Right lung (tissue), 10 donors: Measurements from ENCODE around the gene ZNF607. TPM values are rescaled to one million over a fixed set of nuclear protein-coding genes. Genes with fewer than 3 reads are reported as not detected.
"Not testable (repeated sequence)": the region's sequence is repeated elsewhere in the genome, so short reads cannot be mapped to it uniquely, and the experiment has no call there.

Experiments
- DNase-seq, 2 donors: peaks; one replicate each; pipeline ENCODE4 v3.0.0-alpha.2; 2013
- long read RNA-seq, 8 donors: transcript quantifications; one replicate each; lab custom pipeline, GENCODE V29; 2026
- polyA plus RNA-seq, 5 donors: library from polyadenylated mRNA; unstranded; fragments of 120-200 nt; gene quantifications; one replicate each; pipeline versions ENCODE4 v1.2.1 to v1.2.3, GENCODE V29; 2013; ENCODE audit warnings: inconsistent platforms in 1 of 5, low replicate concordance in 1 of 5; ENCODE audit not compliant: insufficient read length in 5 of 5, insufficient read depth in 1 of 5

ZNF607 gene
- polyA plus RNA-seq: 10 to 100 TPM in 4 of 5 donors, 1 to 10 TPM in 1; 9.4 to 14.1 (median 11.7) TPM
- long read RNA-seq, donor 1: 0 reads
- long read RNA-seq, donor 2: 0 reads
- long read RNA-seq, donor 3, partial matches to known transcripts: 0 of 1 reads
- long read RNA-seq, donor 3, other reads (novel, unspliced or antisense): 0 of 1 reads
- long read RNA-seq, donor 4, full-length matches to known transcripts: 1 of 1 reads
- long read RNA-seq, donor 4, partial matches to known transcripts: 0 of 1 reads
- long read RNA-seq, donor 4, other reads (novel, unspliced or antisense): 0 of 1 reads
- long read RNA-seq, donor 5: 0 reads
- long read RNA-seq, donor 6, partial matches to known transcripts: 0 of 2 reads
- long read RNA-seq, donor 6, other reads (novel, unspliced or antisense): 0 of 2 reads
- long read RNA-seq, donor 7: 0 reads
- long read RNA-seq, donor 8, partial matches to known transcripts: 0 of 1 reads
- long read RNA-seq, donor 8, other reads (novel, unspliced or antisense): 0 of 1 reads

- peak; percentile 91 to 92 for DNase-seq
Observed at GRCh38 chr19:37719111-37719926, at the start of gene ZNF607. Gene ZNF607, minus strand, starts transcription at chr19:37719761. Its CDS starts 8,143 bp downstream, at chr19:37711618.

GRCh38 chr19:37763488-37763887 is 43.9 kb upstream of the ZNF607 start:
- DNase-seq: no peak

- DNase-seq: not testable (repeated sequence)
Observed at GRCh38 chr19:37757683-37758082, 38.1 kb upstream of the ZNF607 start.

- no peak for DNase-seq
Observed at GRCh38 chr19:37738371-37738770, 18.8 kb upstream of the ZNF607 start.

GRCh38 chr19:37725181-37725580 is 5.6 kb upstream of the ZNF607 start:
- no peak for DNase-seq

GRCh38 chr19:37719927-37720265 is 335 bp upstream of the ZNF607 start:
- DNase-seq: no peak

- DNase-seq: no peak
Observed at GRCh38 chr19:37718304-37718703, 1.3 kb downstream of the ZNF607 start.

GRCh38 chr19:37716140-37716539 is 3.4 kb downstream of the ZNF607 start:
- DNase-seq: no peak

GRCh38 chr19:37706052-37706605 is 13.4 kb downstream of the ZNF607 start:
- no peak for DNase-seq

GRCh38 chr19:37699057-37699456 is 20.5 kb downstream of the ZNF607 start:
- no peak for DNase-seq

GRCh38 chr19:37698216-37698615 is 21.3 kb downstream of the ZNF607 start:
- DNase-seq: no peak

GRCh38 chr19:37695144-37695899 is 24.2 kb downstream of the ZNF607 start:
- DNase-seq: no peak

- peak; percentile 16 to 44 for DNase-seq
Observed at GRCh38 chr19:37692956-37693620, 26.5 kb downstream of the ZNF607 start.

GRCh38 chr19:37691881-37692504 is 27.6 kb downstream of the ZNF607 start:
- DNase-seq: peak; percentile 91 to 92

- no peak for DNase-seq
Observed at GRCh38 chr19:37683520-37683919, 36.0 kb downstream of the ZNF607 start.

- DNase-seq: no peak
Observed at GRCh38 chr19:37669450-37669914, 50.1 kb downstream of the ZNF607 start.

GRCh38 chr19:37657157-37657556 is 62.4 kb downstream of the ZNF607 start:
- not testable (repeated sequence) for DNase-seq

GRCh38 chr19:37655689-37656371 is 63.7 kb downstream of the ZNF607 start:
- DNase-seq: peak; percentile 88 to 89

GRCh38 chr19:37655301-37655688 is 64.3 kb downstream of the ZNF607 start, which contains the start of gene ZFP30:
Gene ZFP30, minus strand, starts transcription at chr19:37655465. Its CDS starts 7,643 bp downstream, at chr19:37647822.
- peak; percentile 85 to 90 for DNase-seq
